HG03135 (cell line): ENCODE measurements around the gene IFNA17.
"Not testable (repeated sequence)": the region's sequence is repeated elsewhere in the genome, so short reads cannot be mapped to it uniquely, and the experiment has no call there.

ENCODE experiments used
- ATAC-seq: cut with Tn5 transposase; IDR thresholded peaks from one replicate; pipeline ENCODE4 v1.9.1; 2021; ENCODE audit warnings: mild to moderate bottlenecking, moderate library complexity; ENCODE audit not compliant: unreplicated experiment

The IFNA17 gene

DNA sequence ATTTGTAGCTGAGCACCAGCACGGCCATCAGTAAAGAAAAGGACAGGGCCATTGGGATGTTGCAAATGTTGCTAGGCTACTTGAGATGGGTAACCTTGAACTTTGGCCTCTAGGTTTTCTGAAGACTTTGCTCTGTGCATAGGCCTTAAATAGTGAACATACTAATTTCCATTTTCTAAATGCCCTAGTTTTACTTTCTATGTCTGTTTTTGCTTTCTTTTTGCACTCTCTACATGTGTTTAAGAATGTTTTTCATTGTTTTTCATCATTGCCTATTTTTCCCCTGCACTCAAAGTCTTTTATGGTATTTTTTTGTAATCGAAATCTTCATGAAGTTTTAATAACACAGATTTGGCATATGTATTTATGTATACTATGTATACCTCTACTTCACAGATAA, at the start of gene IFNA17:
IFNA17 (minus strand) TSS at position 101 of the 400 bp plus-strand sequence; CDS start at position 52, 49 bp downstream.
- no peak for ATAC-seq

DNA sequence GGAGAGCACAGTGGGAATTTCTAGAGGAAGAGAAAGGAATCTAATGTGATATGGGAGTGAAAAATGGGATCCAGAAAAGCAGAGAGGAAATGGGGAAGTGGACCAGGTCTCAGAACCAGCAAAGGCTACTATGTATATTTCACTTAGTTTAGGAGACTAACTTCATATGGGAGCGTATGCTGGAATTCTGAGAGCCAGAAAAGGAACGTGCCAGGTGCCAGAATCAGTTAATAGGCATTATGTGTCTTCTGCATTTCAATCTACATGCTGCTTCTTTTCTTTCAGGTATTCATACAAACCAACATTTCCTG, 40.3 kb upstream of the IFNA17 start:
- ATAC-seq = no peak

DNA sequence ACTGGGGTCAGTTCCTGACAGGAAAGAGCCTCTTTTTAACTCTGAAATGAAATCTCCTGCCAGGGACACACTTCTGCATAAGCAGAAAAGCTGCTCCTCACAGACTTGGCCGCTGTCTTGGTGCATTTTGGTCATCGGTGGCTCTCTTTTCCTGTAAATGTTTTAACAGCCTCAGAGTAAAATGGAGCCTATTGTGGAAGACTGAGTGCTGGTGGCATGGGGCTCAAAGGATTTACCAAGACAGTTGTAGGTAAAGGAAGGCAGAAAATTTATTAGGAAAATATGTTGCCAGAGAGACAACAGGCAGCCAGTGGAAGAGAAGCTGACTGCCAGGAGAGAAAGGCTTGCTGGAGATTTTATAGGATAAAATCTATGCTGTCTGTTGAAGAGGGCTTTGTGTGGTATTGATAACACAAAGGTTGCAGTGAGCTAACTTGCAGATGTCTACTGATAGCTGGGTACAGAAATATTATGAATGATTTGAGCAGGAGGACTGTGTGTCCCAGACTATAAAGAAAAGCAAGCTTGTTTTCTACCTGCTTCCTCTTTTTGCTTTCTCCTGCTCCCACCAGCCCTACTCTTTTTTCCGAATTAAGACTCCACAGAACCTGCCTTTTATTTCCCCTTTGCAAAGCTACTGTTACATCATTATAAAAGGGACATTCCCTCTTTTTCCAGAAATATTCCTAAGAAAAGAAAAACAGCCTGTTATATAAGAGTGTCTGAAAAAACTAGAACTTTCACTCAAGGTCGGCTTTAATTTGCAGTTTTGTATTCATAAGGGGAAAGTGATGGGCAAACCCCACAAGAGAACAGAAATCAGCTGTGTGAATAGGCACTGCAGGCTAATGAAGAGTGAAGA, 39.7 kb upstream of the IFNA17 start:
- ATAC-seq = peak; percentile 57

- ATAC-seq = no peak
Measured at GRCh38 chr9:21266733-21267484, 38.9 kb upstream of the IFNA17 start.

- no peak for ATAC-seq
Measured at GRCh38 chr9:21265421-21266189, 37.6 kb upstream of the IFNA17 start.

GRCh38 chr9:21255538-21256212, 27.7 kb upstream of the IFNA17 start:
- ATAC-seq = no peak

DNA sequence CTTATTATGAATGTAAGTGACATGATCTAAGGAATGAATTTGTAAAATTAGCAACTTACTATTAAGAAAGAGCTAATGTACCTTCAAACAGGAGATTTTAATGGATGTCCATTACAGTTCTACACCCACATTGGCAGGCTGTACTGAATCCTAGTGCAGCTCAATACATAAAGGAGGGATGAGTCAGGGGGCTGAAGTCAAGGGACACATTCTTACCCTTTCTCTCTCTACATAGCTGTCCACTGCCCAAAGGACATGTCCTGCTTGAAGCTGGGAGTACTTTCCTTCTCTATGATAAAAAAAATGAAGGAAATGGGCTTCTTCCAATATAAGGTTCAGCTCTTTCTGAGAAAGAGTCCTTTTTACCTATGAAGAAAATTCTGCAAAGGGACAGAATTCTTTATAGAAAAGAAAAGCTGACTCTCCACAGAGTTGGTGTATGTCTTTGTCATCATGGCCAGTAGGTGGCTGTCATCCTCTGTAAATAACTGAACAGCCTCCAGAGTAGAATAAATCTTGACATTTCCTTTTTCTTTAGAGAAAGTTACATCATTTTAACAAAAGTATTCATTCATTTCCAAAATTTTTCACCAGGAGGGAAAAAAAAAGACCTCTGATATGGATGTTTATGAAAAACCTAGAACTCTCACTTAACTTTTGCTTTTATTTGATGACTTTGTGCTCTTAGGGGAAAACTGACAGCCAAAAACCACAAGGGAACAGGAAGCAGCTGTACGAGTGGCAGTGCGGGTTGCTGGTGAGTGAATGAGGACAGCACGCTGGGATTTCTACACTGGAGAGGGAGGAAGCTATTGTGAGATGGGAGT, 24.9 kb upstream of the IFNA17 start:
- ATAC-seq = peak; percentile 74

DNA sequence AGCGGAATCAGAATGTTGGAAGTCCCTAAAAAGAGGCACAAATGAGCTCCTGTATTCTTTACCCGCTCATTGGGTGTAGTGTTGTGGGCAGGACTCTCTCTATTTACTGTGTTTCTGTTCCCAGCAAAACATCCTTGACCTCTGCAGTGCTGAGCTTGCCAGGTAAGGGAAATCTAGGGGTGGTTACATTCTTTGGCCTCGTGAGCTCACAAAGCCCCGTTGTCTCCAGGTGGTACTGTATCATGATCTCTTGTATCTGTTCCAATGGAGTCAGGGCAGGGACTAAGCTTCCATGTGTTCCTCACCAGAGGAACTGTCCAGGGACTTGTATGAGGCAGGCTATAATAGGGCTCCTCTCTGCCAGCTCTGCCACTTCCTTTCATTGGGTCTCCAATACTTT, 23.6 kb upstream of the IFNA17 start:
- ATAC-seq = no peak

DNA sequence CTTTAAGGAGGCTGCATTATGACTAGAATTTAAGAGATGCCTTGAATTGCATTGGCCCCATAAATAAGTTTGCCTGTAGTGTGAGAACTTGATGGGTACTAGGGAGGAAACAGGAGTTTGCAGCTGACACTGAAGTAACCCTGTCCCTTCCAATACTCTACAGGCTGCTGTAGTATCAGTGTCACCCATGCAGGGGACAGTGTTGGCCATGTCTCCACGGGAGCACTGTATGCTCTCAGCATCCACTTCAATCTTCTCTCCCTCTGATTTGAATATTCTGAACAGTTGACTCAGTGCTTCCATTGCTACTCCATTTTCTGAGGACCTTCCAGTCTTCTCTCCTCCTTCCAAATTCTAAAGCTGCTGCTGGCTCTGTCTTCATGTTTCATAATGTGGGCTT, 23.2 kb upstream of the IFNA17 start:
- no peak for ATAC-seq

DNA sequence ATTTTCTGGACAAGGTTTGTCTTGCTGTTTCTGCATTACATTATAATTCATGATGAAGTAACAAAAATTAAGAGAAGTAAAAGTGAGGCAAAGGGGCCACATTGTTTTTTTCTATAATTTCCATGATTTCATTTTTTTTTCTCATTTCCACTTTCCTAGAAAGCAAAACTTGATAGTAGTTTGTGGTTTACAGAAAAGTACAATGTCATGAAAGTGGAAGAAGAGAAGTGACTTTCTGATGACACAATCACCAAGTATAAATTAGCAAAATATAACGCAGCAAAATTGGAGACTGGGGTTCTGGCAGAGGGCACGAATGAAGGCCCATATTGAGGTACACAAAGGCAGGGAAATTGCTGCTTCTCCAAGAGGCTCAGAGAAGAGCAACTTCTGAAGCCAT, 16.8 kb upstream of the IFNA17 start:
- ATAC-seq = no peak

- ATAC-seq = no peak
Measured at GRCh38 chr9:21239911-21240310, 11.9 kb upstream of the IFNA17 start, which contains the start of gene IFNA14. Gene IFNA14, minus strand, starts transcription at chr9:21240005. Its CDS starts 70 bp downstream, at chr9:21239935.

- ATAC-seq = not testable (repeated sequence)
Measured at GRCh38 chr9:21236360-21236714, 8.3 kb upstream of the IFNA17 start.

GRCh38 chr9:21235468-21236359, 7.7 kb upstream of the IFNA17 start:
- ATAC-seq = peak; percentile 75

DNA sequence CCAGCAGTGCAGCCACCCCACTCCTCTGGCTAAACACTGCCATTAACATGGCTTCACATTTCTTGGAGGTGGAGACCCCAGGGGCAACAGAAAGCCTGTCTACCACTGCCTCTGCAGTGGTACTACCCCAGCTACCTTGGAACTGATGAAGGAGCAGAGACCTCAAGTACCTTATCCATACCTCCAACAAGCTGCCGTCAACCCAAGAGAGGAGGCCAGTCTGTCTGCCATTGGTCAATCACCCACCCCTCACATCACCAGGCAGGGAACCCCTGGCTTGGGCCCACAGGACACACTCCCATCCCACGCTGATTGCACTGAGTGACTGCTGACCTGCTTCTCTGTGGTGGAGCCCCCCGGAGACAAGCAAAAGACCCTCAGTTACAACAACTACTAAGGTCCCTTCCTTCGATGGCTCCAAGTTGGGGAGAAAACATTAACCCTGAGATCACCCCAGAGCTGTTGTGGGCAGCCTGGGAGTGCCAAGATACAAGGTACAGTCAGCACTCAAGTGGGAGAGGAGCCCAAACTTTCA, 6.2 kb upstream of the IFNA17 start:
- ATAC-seq = no peak

DNA sequence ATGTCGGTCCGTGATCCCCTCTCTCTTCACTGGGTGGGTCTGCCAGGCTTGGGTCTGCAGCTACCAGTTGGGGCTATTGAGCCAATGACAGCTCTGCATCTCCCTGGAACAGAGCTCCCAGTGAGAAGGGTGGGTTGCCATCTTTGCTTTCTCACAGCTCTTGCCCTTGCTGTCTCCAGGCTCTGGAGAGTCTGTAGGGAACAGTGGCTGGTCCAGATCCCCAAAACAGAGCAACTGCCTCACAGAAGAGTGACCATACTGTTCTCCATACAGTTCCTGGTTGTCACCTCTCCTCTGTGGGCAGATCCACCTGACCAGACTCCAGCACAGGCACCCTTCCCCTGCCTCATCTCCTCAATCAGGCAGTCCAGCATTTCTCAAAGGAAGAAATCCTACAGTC, 5.2 kb upstream of the IFNA17 start:
- ATAC-seq = no peak

DNA sequence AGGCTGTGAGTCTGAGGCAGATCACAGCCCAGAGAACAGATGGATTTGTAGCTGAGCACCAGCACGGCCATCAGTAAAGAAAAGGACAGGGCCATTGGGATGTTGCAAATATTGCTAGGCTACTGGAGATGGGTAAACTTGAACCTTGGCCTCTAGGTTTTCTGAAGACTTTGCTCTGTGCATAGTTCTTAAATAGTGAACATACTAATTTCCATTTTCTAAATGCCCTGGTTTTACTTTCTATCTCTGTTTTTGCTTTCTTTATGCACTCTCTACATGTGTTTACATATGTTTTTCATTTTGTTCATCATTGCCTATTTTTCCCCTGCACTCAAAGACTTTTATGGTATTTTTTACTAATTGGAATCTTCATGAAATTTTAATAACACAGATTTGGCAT, 10.8 kb downstream of the IFNA17 start, which contains the start of gene IFNA16:
IFNA16 (minus strand) TSS at position 101 of the 400 bp plus-strand sequence; CDS start at position 95, 6 bp downstream.
- not testable (repeated sequence) for ATAC-seq

DNA sequence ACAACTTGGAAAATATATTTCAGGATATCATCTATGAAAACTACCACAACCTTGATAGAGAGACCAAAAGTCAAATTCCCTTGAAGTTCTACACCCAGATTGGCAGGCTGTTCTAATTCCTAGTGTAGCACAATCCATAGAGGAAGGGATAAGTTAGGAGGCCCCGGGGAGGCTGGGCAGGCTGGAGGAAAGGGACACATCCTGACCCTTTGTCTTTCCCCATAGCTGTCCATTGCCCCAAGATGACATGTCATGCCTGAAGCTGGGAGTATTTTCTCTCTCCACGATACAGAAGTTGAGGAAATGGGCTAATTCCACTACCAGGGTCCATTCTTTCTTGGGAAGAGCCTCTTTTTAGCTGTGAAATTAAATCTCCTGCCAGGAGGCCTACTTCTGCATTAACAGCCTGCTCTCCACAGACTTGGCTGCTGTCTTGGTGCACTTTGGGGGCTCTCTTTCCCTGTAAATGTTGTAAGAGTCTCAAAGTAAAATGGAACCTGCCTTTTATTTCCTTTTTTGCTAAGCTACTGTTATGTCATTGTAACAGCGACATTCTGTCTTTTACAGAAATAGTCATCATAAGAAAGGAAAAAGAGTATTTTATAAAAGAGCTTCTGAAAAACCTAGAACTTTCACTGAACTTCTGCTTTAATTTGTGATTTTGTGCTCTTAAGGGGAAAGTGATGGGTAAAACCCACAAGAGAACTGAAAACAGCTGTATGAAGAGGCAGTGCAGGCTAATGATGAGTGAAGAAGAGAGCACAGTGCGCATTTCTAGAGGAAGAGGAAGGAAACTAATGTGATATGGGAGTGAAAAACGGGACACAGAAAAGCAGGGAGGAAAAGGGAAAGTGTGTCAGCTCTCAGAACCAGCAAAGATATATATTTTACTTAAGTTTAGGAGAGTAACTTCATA, 14.4 kb downstream of the IFNA17 start:
- ATAC-seq = peak; percentile 71

DNA sequence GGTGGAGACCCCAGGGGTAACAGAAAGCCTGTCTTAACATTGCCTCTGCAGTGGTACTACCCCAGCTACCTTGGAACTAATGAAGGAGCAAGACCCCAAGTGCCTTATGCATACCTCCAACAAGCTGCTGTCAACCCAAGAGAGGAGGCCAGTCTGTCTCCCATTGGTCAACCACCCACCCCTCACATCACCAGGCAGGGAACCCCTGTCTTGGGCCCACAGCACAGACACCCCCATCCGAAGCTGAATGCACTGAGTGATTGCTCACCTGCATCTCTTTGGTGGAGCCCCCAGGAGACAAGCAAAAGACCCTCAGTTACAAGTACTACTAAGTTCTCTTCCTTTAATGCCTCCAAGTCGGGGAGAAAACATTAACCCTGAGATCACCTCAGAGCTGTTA, 15.9 kb downstream of the IFNA17 start:
- not testable (repeated sequence) for ATAC-seq
